ENCODE results near the gene WDR91. TPM values are rescaled to one million over a fixed set of nuclear protein-coding genes. Genes with fewer than 3 reads are reported as not detected.

The WDR91 gene
- total RNA-seq, 1 donor from 2014 or later: 11.5 TPM

- Mint-ChIP-seq H3K4me1 (ENCODE audit: unreplicated experiment) (peaks cover 40% of the 10 kb centered on the region), H3K4me3 (ENCODE audit: unreplicated experiment) (peak overlapping the region; percentile 31), H3K27me3 (ENCODE audit: unreplicated experiment) (peaks cover 31% of the 10 kb centered on the region), H3K27ac (ENCODE audit: unreplicated experiment) (peak overlapping the region; percentile 89), H3K36me3 (ENCODE audit: low read depth, unreplicated experiment) (peaks cover 60% of the 10 kb centered on the region), H3K9me3 (ENCODE audit: unreplicated experiment) (peaks cover 6% of the 10 kb centered on the region)
- TF ChIP-seq, protein P1, sequence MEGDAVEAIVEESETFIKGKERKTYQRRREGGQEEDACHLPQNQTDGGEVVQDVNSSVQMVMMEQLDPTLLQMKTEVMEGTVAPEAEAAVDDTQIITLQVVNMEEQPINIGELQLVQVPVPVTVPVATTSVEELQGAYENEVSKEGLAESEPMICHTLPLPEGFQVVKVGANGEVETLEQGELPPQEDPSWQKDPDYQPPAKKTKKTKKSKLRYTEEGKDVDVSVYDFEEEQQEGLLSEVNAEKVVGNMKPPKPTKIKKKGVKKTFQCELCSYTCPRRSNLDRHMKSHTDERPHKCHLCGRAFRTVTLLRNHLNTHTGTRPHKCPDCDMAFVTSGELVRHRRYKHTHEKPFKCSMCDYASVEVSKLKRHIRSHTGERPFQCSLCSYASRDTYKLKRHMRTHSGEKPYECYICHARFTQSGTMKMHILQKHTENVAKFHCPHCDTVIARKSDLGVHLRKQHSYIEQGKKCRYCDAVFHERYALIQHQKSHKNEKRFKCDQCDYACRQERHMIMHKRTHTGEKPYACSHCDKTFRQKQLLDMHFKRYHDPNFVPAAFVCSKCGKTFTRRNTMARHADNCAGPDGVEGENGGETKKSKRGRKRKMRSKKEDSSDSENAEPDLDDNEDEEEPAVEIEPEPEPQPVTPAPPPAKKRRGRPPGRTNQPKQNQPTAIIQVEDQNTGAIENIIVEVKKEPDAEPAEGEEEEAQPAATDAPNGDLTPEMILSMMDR (IDR thresholded peaks at IDR 0.05; ENCODE audit: unreplicated experiment): no peak
- DNase-seq (ENCODE audit: low spot score): no peak
Measured at GRCh38 chr7:135166338-135166990, 44.9 kb downstream of the WDR91 start.

- Mint-ChIP-seq H3K27me3 (ENCODE audit: unreplicated experiment) (peaks cover 31% of the 10 kb centered on the region), H3K36me3 (ENCODE audit: low read depth, unreplicated experiment) (peaks cover 60% of the 10 kb centered on the region), H3K4me1 (ENCODE audit: unreplicated experiment) (peaks cover 45% of the 10 kb centered on the region), H3K27ac (ENCODE audit: unreplicated experiment) (no peak overlapping the region), H3K9me3 (ENCODE audit: unreplicated experiment) (peaks cover 6% of the 10 kb centered on the region), H3K4me3 (ENCODE audit: unreplicated experiment) (no peak overlapping the region)
- DNase-seq (ENCODE audit: low spot score): no peak
- TF ChIP-seq, protein P1 (IDR thresholded peaks at IDR 0.05; ENCODE audit: unreplicated experiment): no peak
Measured at GRCh38 chr7:135165862-135166261, 45.5 kb downstream of the WDR91 start.

DNA sequence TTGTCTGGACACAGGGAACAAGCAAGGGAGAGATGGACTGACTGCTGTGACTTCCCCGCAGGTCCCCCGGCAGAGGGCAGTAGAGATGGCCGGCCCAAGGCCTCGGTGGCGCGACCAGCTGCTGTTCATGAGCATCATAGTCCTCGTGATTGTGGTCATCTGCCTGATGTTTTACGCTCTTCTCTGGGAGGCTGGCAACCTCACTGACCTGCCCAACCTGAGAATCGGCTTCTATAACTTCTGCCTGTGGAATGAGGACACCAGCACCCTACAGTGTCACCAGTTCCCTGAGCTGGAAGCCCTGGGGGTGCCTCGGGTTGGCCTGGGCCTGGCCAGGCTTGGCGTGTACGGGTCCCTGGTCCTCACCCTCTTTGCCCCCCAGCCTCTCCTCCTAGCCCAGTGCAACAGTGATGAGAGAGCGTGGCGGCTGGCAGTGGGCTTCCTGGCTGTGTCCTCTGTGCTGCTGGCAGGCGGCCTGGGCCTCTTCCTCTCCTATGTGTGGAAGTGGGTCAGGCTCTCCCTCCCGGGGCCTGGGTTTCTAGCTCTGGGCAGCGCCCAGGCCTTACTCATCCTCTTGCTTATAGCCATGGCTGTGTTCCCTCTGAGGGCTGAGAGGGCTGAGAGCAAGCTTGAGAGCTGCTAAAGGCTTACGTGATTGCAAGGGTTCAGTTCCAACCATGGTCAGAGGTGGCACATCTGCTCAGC lies 46.8 kb downstream of the WDR91 start:
- Mint-ChIP-seq H3K27ac (ENCODE audit: unreplicated experiment) (peak overlapping the region; percentile 52), H3K36me3 (ENCODE audit: low read depth, unreplicated experiment) (peaks cover 56% of the 10 kb centered on the region), H3K4me3 (ENCODE audit: unreplicated experiment) (peak overlapping the region; percentile 79), H3K27me3 (ENCODE audit: unreplicated experiment) (peaks cover 27% of the 10 kb centered on the region), H3K9me3 (ENCODE audit: unreplicated experiment) (peaks cover 6% of the 10 kb centered on the region), H3K4me1 (ENCODE audit: unreplicated experiment) (peaks cover 52% of the 10 kb centered on the region)
- TF ChIP-seq, protein P1 (IDR thresholded peaks at IDR 0.05; ENCODE audit: unreplicated experiment): no peak
- DNase-seq (ENCODE audit: low spot score): no peak

DNA sequence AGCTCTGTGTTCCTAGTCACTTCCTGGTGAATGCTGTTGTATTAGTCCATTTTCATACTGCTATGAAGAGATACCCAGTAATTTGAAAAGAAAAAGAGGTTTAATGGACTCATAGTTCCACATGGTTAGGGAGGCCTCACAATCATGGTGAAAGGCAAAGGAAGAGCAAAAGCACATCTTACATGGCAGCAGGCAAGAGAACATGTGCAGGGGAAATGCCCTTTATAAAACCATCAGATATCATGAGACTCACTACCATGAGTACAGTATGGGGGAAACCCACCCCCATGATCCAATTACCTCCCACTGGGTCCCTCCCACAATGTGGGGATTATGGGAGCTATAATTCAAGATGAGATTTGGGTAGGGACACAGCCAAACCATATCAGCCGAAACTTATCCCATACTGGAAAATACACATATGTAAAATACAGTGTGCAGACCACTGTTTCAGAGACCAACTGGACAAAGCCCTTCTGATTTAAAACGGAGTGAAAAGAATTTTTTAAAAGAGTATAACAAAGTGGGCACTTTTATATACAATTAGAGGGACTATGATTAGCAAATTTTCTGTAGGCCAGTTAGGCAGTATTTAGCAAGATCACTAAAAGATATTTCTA lies 48.8 kb downstream of the WDR91 start:
- H3K4me3 Mint-ChIP-seq (ENCODE audit: unreplicated experiment): peak overlapping the region; percentile 54
- peaks cover 45% of the 10 kb centered on the region for H3K36me3 Mint-ChIP-seq (ENCODE audit: low read depth, unreplicated experiment)
- peaks cover 17% of the 10 kb centered on the region for H3K27me3 Mint-ChIP-seq (ENCODE audit: unreplicated experiment)
- peaks cover 6% of the 10 kb centered on the region for H3K9me3 Mint-ChIP-seq (ENCODE audit: unreplicated experiment)
- no peak for DNase-seq (ENCODE audit: low spot score)
- peaks cover 36% of the 10 kb centered on the region for H3K4me1 Mint-ChIP-seq (ENCODE audit: unreplicated experiment)
- TF ChIP-seq, protein P1 (IDR thresholded peaks at IDR 0.05; ENCODE audit: unreplicated experiment): no peak
- no peak overlapping the region for H3K27ac Mint-ChIP-seq (ENCODE audit: unreplicated experiment)

Measured in endothelial cell (in vitro differentiated cells).